ENCODE data around the gene GRM7. TPM values are rescaled to one million over a fixed set of nuclear protein-coding genes. Genes with fewer than 3 reads are reported as not detected.

GRM7 gene
- total and polyA plus RNA-seq, 2 donors (not counting 1 experiment from before 2014, with no cell fraction given), result not detected

- no peak overlapping the region for H3K27ac ChIP-seq (ENCODE audit: low read length in 2 of 2)
- no peak overlapping the region for H2AFZ ChIP-seq (ENCODE audit: insufficient read depth, low read depth, low read length, poor library complexity, severe bottlenecking)
- no peaks in the 10 kb centered on the region for H3K9me3 Mint-ChIP-seq (ENCODE audit: insufficient read depth)
- H3K27ac Mint-ChIP-seq, result no peak overlapping the region
- no peaks in the 10 kb centered on the region for H3K4me1 Mint-ChIP-seq
- H4K20me1 ChIP-seq (ENCODE audit: control insufficient read depth, insufficient read depth, low read length, poor library complexity, severe bottlenecking), result no peaks in the 10 kb centered on the region
- H3K27me3 ChIP-seq (replicated peaks in 1 of 4; ENCODE audit: control extremely low read depth in 1 of 4, control insufficient read depth in 3 of 4, insufficient read depth in 4 of 4, low read length in 3 of 4), result no peaks in the 10 kb centered on the region
- TF ChIP-seq EZH2 (IDR thresholded peaks at IDR 0.05; ENCODE audit: borderline replicate concordance, insufficient read depth, low read depth, low read length, poor library complexity, severe bottlenecking) (no peak), CTCF (IDR thresholded peaks at IDR 0.05) (no peak)
- no peak overlapping the region for H3K4me2 ChIP-seq (replicated peaks; ENCODE audit: low read depth, low read length, poor library complexity, severe bottlenecking)
- POLR2A ChIA-PET, result no interaction called here
- no peaks in the 10 kb centered on the region for H3K4me1 ChIP-seq (ENCODE audit: control insufficient read depth in 2 of 2, insufficient read depth in 2 of 2, low read length in 2 of 2)
- no peaks in the 10 kb centered on the region for H3K9me3 ChIP-seq (ENCODE audit: control extremely low read depth in 1 of 3, control insufficient read depth in 2 of 3, insufficient read depth in 1 of 3, low read length in 2 of 3)
- H3K4me3 ChIP-seq (ENCODE audit: control extremely low read depth in 1 of 5, extremely low read depth in 1 of 5, insufficient read depth in 1 of 5, low read depth in 2 of 5, low read length in 4 of 5), result no peak overlapping the region
- CTCF ChIA-PET, result no interaction called here
- H3K9ac ChIP-seq (ENCODE audit: low read length), result no peak overlapping the region
- DNase-seq, result no peak
- H3K27me3 Mint-ChIP-seq, result no peaks in the 10 kb centered on the region
- no peaks in the 10 kb centered on the region for H3K36me3 ChIP-seq (replicated peaks in 1 of 2; ENCODE audit: control extremely low read depth in 1 of 2, control insufficient read depth in 1 of 2, extremely low read depth in 1 of 2, insufficient read depth in 2 of 2, low read length in 1 of 2)
- ATAC-seq (ENCODE audit: low read depth), result no peak
- intact Hi-C loops (cut with micrococcal nuclease), result no loop called here
- no peak overlapping the region for H3K4me3 Mint-ChIP-seq
- no CpG with 5 or more reads among the region's 1 CpG for WGBS (ENCODE audit: insufficient coverage)
- H3K79me2 ChIP-seq (ENCODE audit: control insufficient read depth, insufficient read depth, low read length), result no peaks in the 10 kb centered on the region
These were observed 876.3 kb downstream of the GRM7 start for GRCh38 chr3:7737263-7737662.

DNA sequence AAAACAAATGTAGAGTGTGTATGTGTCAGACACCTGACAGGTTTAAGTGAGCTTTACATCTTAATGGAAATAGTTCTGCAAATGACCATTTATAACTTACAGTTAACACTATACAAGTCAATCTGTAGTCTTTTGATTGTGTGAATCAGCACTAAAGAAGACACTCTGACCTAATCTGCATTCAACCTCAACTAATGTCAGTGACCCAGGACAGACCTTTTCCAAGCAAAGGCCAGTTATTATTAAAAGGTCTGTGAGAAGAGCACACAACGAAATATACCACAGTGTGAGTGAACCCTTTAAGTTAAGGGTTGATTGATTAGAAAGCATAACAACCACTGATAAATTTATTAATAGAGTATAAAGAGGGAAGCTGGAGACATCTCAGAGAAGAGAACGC lies 878.8 kb downstream of the GRM7 start:
- H3K4me3 ChIP-seq (ENCODE audit: control extremely low read depth in 1 of 5, extremely low read depth in 1 of 5, insufficient read depth in 1 of 5, low read depth in 2 of 5, low read length in 4 of 5), result no peak overlapping the region
- intact Hi-C loops (cut with micrococcal nuclease), result no loop called here
- ATAC-seq (ENCODE audit: low read depth) (no peak), DNase-seq (no peak)
- ChIA-PET POLR2A (no interaction called here), CTCF (no interaction called here)
- Mint-ChIP-seq H3K27me3 (no peaks in the 10 kb centered on the region), H3K4me1 (no peaks in the 10 kb centered on the region), H3K4me3 (no peak overlapping the region), H3K27ac (no peak overlapping the region), H3K9me3 (ENCODE audit: insufficient read depth) (no peaks in the 10 kb centered on the region)
- no peaks in the 10 kb centered on the region for H3K9me3 ChIP-seq (ENCODE audit: control extremely low read depth in 1 of 3, control insufficient read depth in 2 of 3, insufficient read depth in 1 of 3, low read length in 2 of 3)
- H3K4me2 ChIP-seq (replicated peaks; ENCODE audit: low read depth, low read length, poor library complexity, severe bottlenecking), result no peak overlapping the region
- H3K9ac ChIP-seq (ENCODE audit: low read length), result no peak overlapping the region
- no peaks in the 10 kb centered on the region for H3K36me3 ChIP-seq (replicated peaks in 1 of 2; ENCODE audit: control extremely low read depth in 1 of 2, control insufficient read depth in 1 of 2, extremely low read depth in 1 of 2, insufficient read depth in 2 of 2, low read length in 1 of 2)
- no peaks in the 10 kb centered on the region for H3K4me1 ChIP-seq (ENCODE audit: control insufficient read depth in 2 of 2, insufficient read depth in 2 of 2, low read length in 2 of 2)
- H4K20me1 ChIP-seq (ENCODE audit: control insufficient read depth, insufficient read depth, low read length, poor library complexity, severe bottlenecking), result no peaks in the 10 kb centered on the region
- no peaks in the 10 kb centered on the region for H3K79me2 ChIP-seq (ENCODE audit: control insufficient read depth, insufficient read depth, low read length)
- H2AFZ ChIP-seq (ENCODE audit: insufficient read depth, low read depth, low read length, poor library complexity, severe bottlenecking), result no peak overlapping the region
- no peak overlapping the region for H3K27ac ChIP-seq (ENCODE audit: low read length in 2 of 2)
- no CpG with 5 or more reads among the region's 2 CpGs for WGBS (ENCODE audit: insufficient coverage)
- H3K27me3 ChIP-seq (replicated peaks in 1 of 4; ENCODE audit: control extremely low read depth in 1 of 4, control insufficient read depth in 3 of 4, insufficient read depth in 4 of 4, low read length in 3 of 4), result no peaks in the 10 kb centered on the region
- TF ChIP-seq EZH2 (IDR thresholded peaks at IDR 0.05; ENCODE audit: borderline replicate concordance, insufficient read depth, low read depth, low read length, poor library complexity, severe bottlenecking), result no peak
- TF ChIP-seq CTCF (IDR thresholded peaks at IDR 0.05), result no peak
